Epithelial cell of prostate (primary cell): ENCODE data around the gene TLK1.
"Not testable (repeated sequence)": the region's sequence is repeated elsewhere in the genome, so short reads cannot be mapped to it uniquely, and the experiment has no call there.

Experiments
- DNase-seq: peaks from one replicate; pipeline ENCODE4 v3.0.0-alpha.2; 2011; ENCODE audit warnings: low read depth, low spot score
- H3K27ac ChIP-seq: fragments of 450-650 bp; 2 replicates; pipeline ENCODE4 v1.5.1; 2017; ENCODE audit warnings: mild to moderate bottlenecking

The TLK1 gene

DNA sequence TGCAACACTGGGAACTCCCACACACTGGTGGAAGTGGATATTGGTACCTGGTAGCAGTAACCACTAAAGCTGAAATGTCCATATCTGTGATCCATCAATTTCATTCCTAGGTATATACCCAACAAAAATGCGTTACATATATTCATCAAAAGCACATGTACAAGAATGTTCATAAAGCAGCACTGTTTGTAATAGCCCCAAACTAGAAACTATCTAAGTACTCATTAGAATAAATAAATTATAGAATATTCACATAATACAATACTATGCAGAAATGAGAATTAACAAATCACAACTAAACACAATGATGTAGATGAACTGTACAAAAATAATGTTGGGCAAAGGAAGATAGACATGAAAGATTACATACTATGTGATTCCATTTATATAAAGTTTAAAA is 11.1 kb upstream of the TLK1 start:
- H3K27ac ChIP-seq, result no peak overlapping the region
- no peak for DNase-seq

DNA sequence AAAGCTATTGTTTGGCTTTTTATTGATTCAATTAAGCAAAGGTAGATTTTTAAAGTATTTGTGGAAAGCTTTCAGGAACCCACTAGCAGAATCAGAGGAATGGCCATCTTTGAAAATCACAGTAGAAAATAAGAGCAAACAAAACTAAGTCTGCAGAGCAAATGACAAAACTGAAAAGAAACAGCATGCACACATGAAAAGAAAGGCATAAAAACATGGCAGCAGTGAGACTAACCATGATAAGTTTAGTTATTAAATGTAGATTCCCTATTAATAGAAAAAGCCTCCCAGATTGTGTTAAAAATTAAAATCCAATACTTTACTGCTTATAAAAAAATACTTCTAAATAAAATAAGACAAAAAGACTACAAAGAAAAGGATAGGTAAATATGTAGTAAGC is 9.1 kb upstream of the TLK1 start:
- no peak for DNase-seq
- no peak overlapping the region for H3K27ac ChIP-seq

DNA sequence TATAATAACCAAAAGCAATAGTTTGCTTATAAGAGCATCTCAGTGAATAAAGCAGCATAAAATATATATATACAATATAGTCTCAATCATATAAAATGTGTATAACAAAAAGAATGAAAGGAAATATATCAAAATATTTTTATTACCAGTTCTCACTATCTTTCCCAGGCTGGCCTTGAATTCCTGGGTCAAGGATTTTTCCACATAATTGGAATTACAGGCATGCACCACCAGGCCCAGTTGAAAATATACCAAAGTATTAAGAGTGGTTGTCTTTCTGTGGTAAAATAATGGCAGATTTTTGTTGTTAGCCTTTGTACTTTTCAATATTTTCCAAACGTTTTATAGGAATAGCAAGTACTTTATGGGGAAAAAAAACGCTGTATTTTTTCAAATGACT is 8.6 kb upstream of the TLK1 start:
- no peak overlapping the region for H3K27ac ChIP-seq
- DNase-seq, result no peak

DNA sequence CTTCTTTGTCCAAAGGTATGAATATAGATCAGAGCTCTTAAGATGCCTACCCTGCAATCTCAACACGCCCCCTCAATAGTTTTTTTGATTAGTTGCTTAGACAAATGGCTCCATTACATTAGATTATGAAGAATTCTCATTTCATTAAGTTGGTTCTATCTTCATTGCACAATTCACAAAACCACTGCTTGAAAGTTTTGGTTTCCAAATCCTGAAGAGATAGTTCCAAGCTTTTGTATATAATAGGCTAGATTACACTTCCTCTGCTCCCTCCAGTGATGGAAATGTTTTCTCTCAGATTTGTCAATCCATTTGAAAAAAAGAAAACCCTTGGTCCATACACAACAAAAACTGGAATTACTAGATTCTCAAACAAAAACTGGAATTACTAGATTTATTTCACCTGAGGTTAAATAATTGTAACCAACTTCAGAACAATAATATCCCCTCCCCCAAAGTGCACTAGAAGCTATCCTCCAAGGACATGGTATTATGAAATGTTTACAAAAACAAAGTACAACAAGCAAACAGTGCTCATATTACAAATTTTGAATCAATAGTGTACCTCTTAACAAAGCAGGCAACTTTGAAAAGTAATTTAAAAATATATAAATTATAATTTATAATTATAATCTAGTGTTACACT is 6.8 kb upstream of the TLK1 start:
- H3K27ac ChIP-seq, result no peak overlapping the region
- DNase-seq, result no peak

DNA sequence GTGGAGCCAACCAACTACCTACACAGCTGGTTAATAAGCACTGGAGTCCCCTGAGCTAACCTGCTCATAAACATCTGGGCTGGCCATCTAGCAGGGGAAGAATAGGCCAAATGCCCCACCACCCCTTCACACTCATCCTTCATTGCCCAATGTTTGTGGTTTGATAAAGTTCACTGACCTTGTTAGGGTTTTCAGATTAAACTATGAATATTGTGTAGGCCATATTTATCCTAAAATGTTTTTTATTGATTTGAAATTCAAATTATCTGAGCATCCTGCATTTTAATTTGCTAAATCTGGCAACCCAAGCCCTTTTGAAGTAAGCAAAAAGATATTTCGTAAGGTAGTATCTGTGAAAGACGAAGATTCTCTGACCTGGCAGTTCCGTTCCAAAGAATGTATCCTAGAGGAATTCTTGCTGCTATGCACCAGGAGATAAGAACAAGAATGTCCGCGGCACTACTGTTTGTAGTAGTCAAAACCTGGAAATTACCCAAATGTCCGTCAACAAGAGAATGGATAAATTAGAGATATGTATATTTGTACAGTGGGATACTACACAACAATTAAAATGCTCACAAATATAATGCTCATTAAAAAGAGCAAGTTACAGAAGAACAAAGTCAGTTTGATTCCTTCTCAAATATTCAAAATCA is 5.8 kb upstream of the TLK1 start:
- H3K27ac ChIP-seq, result no peak overlapping the region
- no peak for DNase-seq

DNA sequence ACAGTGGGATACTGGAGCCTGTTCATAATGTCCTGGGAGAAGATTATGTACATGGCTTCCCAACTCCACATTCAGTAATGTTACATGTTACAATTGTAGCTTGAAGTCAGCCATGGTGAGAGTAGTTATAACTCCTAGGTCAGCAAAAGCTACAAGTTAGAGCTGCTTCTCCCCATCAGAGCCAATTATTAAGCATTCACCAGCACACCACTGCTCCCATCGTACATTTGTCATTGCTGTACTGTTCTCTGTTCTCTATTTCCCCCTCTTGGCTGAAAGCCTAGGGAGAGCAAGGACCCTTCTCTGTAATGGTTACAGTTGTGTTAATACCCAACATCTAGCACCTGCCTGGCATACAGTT is 5.3 kb upstream of the TLK1 start:
- no peak overlapping the region for H3K27ac ChIP-seq
- no peak for DNase-seq

DNA sequence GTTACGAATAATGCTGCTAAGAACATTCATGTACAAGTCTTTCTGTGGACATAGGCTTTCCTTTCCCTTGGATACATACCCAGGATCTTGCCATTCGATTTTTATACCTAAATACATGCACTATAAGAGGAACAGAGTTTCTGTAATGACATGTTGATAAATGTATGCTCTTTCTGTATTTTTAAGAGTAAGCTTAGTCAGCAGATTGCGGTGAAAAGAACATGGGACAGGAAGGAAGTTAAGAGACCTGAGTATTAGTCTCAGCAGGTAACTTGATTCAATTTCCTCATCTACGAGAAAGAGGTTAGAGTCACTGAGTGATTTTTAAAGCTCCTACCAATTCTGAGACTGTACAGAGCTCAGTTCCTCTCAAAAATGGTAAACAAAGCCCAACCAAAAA is 2.6 kb upstream of the TLK1 start:
- no peak for DNase-seq
- no peak overlapping the region for H3K27ac ChIP-seq

DNA sequence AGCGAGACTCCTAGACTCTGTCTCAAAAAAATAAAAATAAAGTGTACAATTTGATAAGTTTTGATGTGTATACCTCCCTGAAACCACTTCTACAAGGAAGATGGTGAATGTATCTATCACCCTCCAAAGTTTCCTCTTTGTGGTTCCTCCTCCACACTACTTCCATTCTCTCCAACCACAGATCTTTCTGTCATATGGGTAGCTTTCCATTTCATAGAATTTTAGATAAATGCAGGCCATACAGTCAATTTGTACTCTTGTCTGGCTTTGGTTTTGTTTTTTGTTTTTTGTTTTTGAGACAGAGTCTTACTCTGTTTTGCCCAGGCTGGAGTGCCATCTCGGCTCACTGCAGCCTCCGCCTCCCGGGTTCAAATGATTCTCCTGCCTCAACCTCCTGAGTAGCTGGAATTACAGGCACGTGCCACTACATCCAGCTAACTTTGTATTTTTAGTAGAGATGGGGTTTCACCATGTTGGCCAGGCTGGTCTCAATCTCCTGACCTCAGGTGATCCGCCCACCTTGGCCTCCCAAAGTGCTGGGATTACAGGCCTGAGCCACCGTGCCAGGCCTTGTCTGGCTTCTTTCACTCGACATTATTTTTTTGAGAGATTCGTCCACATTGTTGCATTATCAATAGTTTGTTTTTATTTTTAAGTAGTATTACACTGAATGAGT is 2.0 kb upstream of the TLK1 start:
- DNase-seq, H3K27ac ChIP-seq: not testable (repeated sequence)

DNA sequence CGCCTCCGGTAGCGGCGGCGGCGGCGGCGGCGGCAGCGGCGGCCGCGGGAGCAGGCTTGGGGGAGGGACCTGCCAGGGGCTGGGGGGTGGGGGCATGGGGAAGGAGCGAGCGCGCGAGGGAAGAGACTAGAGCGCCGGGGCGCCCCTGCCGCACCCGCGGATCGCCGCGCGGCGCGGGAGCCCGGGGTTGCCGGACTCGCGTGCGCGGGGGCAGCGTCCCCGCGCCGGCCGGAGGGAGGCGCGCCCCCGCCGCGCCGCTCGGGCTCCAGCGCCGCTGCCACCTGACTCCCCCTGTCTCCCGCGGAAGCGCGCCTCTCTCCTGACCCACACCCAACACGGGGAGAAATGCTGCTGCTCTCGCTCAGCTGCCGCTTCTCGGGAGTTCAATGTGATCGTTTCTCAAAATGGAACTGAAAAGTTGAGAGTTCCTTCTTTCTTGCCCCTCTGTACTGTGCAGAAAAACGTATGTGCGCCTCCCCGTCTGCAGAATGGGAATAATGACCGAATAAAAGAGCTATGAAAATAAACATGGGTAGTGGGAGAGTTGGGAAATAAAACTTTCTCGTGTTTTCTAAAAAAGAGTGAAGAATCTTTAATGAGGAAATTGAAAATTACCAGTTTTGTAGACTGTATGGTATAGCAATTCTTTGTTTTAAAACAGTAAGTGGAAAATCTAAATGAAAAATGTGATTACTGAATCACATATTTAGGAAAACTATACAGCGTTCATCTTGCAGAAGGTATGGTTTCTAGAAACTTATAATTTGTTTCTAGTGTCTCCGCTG is 455 bp upstream of the TLK1 start:
- H3K27ac ChIP-seq, result peak overlapping the region; percentile 89
- no peak for DNase-seq

DNA sequence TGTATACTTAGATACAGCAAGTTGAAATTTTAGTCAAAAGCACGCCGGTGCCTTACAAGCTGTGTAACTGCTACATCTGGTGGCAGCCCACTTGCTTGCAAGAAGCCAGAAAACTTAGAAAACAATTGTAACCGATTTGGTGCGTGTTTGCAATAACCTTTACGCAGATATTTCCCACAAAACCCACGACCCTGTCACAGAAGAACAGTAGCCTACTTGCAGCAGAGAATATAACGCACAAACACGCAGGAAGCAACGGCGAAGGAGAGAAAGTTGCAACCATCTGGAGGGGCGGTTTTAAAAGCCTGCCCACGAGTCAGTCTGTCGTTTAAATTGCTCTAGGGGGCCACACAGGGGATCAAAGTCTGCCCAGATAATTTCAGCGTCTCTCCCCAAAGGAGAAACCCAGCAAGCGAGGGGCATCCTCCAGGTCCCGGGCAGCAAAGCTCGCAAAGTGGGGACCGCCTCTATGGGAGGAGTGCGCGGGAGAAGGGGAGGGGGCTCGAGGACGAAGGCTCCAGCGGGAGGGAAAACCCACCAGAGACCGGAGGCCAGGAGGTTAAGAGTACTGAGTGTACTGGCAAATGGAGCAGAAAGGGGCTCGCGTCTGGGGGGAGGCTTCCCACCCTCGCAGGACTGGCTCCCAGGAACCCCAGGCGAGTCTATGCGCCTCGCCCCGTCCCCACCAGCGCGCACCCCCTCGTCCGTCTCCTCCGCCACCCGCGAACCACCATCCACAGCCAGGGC is 1.1 kb downstream of the TLK1 start:
- no peak for DNase-seq
- peak overlapping the region; percentile 89 for H3K27ac ChIP-seq

DNA sequence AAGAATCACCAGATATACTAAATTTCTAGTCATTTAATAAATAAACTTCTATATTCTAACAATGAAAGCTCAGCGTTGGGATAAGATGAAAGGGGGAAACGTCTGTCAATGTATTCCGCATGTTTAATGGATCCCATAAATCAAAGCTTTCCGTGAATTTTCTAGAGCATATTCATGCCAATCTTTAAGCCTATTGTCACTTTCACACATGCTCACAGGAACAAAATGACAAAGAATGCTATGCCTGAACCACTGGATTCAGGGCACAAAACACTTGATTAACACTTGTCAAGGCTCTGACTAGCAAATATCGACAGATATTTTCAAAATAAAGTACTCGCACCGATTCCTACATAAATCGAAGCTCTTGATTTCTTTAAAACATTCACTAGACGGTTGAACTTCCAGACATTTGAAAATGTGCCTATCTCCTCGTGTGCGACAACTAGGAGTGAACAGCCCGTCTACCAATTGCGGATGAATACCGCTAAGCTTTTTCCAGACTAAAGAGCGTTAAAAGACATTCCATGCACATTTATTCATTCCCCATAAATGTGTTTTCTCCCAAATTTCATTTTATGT is 1.8 kb downstream of the TLK1 start:
- H3K27ac ChIP-seq, result peak overlapping the region; percentile 89
- DNase-seq, result no peak

DNA sequence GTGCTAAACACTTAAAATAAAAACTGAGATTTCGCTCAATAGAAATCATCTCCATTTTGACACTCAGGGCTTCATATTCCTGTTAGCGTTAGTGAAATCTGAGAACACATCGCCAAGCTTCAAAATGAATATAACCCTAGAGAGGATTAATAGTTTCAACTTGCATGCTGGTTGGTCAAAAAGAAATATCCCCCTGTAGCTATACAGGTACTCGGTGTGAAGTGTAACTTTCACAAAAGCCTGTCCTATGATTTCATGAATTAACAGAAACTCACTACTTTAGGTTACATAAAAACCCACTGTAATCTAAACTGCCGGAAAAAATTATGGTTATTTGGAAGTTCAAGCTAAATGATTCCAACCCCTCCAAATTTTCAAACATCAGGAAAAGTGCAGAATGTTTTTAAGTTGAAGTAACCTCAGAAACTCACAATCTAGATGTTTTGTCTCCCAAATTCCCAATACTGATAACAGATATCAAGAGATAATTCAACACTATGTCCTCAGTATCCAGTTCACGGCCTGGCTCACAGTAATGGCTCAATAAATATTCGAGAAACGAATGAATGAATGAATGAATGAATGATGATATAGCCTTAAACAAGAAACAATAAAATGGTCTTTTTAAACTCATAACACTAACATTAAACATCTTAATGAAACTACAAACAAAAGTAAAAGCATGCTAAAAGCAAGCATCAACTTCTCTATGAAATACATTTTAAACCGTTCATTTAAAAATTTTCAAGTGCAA is 2.5 kb downstream of the TLK1 start:
- no peak for DNase-seq
- no peak overlapping the region for H3K27ac ChIP-seq

DNA sequence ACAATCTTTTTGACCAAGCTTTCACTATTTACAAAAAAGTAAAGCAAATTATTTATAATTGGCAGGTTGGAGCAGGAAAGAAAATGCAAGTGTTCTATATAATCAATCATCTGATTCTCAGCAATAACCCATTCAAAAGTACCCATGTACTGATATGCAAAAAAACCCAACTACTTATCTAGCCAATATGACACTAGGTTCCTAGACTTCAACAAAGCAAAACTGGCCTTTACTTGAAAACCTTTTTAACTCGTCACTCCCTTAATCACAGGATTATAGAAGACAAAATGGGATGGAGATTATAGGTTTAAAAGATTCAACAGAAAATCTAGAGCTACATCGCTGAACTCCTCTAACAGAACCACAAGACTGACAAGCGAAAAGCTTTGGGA is 3.6 kb downstream of the TLK1 start:
- no peak overlapping the region for H3K27ac ChIP-seq
- DNase-seq, result no peak

DNA sequence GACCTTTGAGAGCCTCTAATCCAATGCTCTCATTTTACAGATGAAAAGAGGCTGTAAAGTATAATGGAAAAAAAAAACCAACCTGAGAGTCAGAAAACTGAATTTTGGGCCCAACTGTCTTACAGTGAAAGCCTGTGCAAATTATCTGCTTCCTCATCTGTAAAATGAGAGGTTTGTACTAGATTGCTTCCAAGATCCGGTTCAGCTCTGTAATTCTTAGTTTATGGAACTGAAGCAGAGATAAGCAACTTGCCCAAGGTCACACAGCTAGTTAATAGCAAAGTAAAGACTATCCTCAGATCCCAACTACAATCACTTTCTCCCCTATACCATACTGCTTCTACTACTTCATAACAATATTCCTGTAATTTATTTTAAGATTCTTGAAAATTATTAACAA is 6.3 kb downstream of the TLK1 start:
- H3K27ac ChIP-seq, result no peak overlapping the region
- DNase-seq, result no peak

DNA sequence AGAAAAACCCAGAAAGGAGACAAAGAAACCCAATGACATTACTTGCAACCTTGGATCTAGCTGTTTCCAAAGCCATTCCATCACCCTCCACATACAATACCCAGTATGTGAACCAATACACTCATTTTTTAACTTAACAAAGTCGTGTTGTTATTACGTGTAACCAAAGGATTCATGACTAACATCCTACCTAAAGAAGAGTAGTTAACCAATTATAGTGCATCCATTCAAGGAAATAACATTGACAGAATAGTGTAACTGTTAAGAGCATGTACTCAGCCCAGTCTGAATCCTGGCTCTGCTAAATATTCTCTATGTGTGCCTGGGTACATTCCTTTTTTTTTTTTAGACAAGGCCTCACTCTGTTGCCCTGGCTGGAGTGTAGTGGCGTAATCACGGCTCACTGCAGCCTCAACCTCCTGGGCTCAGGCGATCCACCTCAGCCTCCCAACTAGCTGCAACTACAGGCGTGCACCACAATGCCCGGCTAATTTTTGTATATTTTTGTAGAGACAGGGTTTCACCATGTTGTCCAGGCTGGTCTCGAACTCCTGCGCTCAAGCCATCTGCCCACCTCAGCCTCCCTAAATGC is 9.9 kb downstream of the TLK1 start:
- no peak for DNase-seq
- no peak overlapping the region for H3K27ac ChIP-seq

DNA sequence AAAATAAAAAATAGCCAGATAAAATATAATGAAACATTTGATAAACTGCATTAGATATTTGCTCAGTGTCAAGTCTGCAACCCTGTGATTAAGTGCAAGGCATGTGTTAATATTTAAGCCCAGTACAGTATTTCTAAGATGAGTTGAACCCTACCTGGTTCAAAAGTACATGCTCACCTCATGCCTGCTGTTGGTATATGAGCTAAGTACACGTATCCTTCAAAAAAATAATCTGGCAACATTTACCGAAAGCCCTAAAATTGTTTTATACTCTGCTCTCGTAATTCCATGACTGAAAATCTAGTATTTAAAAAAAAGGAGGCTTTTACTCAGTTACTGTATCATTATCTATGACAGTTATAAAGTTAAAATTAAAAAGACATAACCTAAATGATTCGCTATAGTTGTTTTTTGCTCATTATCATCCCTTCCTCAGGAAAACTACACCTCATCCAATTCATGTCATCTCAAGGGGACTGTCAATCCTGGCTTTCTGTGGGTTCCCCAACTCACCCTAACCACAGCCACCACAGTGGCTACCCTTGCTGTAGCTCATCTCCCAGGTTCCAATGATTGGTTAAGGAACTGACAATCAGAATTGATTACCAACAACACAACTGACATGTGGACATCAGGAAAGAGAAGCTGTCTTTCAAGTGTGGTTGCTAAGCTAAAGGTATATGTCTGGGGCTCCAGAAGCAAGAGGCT is 10.6 kb downstream of the TLK1 start:
- H3K27ac ChIP-seq, result no peak overlapping the region
- DNase-seq, result no peak

DNA sequence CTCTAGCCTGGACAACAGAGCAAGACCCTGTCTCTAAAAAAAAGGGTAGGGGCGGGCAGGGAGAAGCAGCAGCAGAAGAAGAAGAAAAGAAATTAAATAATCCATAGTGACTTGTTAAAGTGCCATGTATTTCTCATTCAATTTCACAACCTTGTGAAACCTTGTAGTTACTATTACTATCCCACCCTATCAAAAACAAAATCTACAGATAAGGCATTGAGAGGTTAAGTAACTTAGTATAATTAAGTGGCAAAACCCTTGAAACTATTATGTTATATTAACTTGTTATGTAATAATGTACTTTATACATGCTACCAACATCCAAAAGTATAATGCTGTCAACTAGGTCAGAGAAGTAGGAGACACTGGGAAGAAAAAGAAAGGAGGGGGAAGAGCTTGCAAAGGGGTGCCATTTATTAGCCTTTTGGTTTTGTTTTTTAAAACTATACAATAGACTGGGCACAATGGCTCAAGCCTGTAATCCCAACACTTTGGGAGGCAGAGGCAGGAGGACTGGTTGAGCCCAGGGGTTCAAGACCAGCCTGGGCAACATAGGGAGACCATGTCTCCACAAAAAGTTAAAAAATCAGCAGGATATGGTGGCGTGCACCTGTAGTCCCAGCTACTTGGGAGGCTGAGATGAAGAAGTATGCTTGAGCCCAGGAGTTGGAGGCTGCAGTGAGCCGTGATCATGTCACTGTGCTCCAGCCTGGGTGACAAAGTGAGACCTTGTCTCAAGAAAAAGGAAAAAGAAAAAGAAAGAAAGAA is 11.3 kb downstream of the TLK1 start:
- no peak overlapping the region for H3K27ac ChIP-seq
- no peak for DNase-seq

DNA sequence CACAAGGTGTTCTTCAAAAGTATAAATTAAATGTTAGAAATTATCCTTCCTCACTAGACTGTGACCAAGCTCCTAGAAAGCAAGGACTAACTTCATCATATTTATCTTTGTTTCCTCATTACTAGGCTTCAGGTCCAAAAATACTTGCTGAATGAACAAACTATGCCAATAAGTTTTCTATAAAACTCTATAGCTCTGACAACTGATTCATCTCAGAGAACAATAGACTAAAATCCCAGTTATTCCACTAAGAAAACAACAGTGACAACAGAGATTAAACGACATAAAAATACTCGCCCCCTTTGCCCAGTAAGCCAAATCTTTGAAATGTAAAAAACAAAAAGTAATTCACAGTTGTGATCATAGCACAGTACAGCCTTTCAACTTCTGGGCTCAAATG is 13.6 kb downstream of the TLK1 start:
- DNase-seq, result no peak
- peak overlapping the region; percentile 47 for H3K27ac ChIP-seq
